Measurements from ENCODE around the gene VSTM2L. TPM values are rescaled to one million over a fixed set of nuclear protein-coding genes. Genes with fewer than 3 reads are reported as not detected.
"Not testable (repeated sequence)": the region's sequence is repeated elsewhere in the genome, so short reads cannot be mapped to it uniquely, and the experiment has no call there.

Gene VSTM2L
- polyA plus RNA-seq (ENCODE audit: insufficient read length): 0.76 TPM
- long read RNA-seq, donor 1, partial matches to known transcripts: 0 of 2 reads
- long read RNA-seq, donor 1, other reads (novel, unspliced or antisense): 0 of 2 reads
- long read RNA-seq, donor 2: 0 reads
- long read RNA-seq, donor 3: 0 reads
- long read RNA-seq, donor 4: 0 reads
- long read RNA-seq, donor 5, partial matches to known transcripts: 0 of 3 reads
- long read RNA-seq, donor 5, other reads (novel, unspliced or antisense): 0 of 3 reads
- long read RNA-seq, donor 6, partial matches to known transcripts: 0 of 3 reads
- long read RNA-seq, donor 6, other reads (novel, unspliced or antisense): 0 of 3 reads
- long read RNA-seq, donor 7, partial matches to known transcripts: 0 of 1 reads
- long read RNA-seq, donor 7, other reads (novel, unspliced or antisense): 0 of 1 reads
- long read RNA-seq, donor 8: 0 reads

GRCh38 chr20:37902504-37903313, at the start of gene VSTM2L:
Gene VSTM2L (plus strand): TSS chr20:37903127. CDS start chr20:37903351, 224 bp downstream.
- no peak for DNase-seq

- no peak for DNase-seq
Observed at GRCh38 chr20:37853823-37854375, 49.0 kb upstream of the VSTM2L start.

- not testable (repeated sequence) for DNase-seq
Observed at GRCh38 chr20:37856034-37856433, 46.9 kb upstream of the VSTM2L start.

- DNase-seq: no peak
Observed at GRCh38 chr20:37856932-37857660, 45.8 kb upstream of the VSTM2L start.

GRCh38 chr20:37859406-37860171, 43.3 kb upstream of the VSTM2L start:
- no peak for DNase-seq

GRCh38 chr20:37863289-37863688, 39.6 kb upstream of the VSTM2L start:
- no peak for DNase-seq

- DNase-seq: no peak
Observed at GRCh38 chr20:37864298-37864697, 38.6 kb upstream of the VSTM2L start.

GRCh38 chr20:37866051-37866450, 36.9 kb upstream of the VSTM2L start:
- DNase-seq: no peak

- DNase-seq: no peak
Observed at GRCh38 chr20:37867289-37868195, 35.4 kb upstream of the VSTM2L start.

- no peak for DNase-seq
Observed at GRCh38 chr20:37868851-37869333, 34.0 kb upstream of the VSTM2L start.

GRCh38 chr20:37869334-37869861, 33.5 kb upstream of the VSTM2L start:
- no peak for DNase-seq

- no peak for DNase-seq
Observed at GRCh38 chr20:37870294-37870693, 32.6 kb upstream of the VSTM2L start.

- no peak for DNase-seq
Observed at GRCh38 chr20:37871751-37872150, 31.2 kb upstream of the VSTM2L start.

- no peak for DNase-seq
Observed at GRCh38 chr20:37872161-37872560, 30.8 kb upstream of the VSTM2L start.

- no peak for DNase-seq
Observed at GRCh38 chr20:37873884-37874283, 29.0 kb upstream of the VSTM2L start.

GRCh38 chr20:37875460-37876175, 27.3 kb upstream of the VSTM2L start:
- no peak for DNase-seq

- no peak for DNase-seq
Observed at GRCh38 chr20:37876863-37877262, 26.1 kb upstream of the VSTM2L start.

GRCh38 chr20:37877832-37878772, 24.8 kb upstream of the VSTM2L start:
- DNase-seq: no peak

All from left kidney (tissue), 8 donors.